Left ventricle myocardium inferior (tissue), 1 donor: Measurements from ENCODE around the gene APOL3. TPM values are rescaled to one million over a fixed set of nuclear protein-coding genes. Genes with fewer than 3 reads are reported as not detected.

Source experiments
- DNase-seq: peaks from one replicate; pipeline ENCODE4 v3.0.0-alpha.2; 2020
- H3K27ac ChIP-seq: fragments of 200-600 bp; replicated peaks from 2 replicates; pipeline ENCODE4 v1.8.0; 2021
- H3K27me3 ChIP-seq: fragments of 200-600 bp; 2 replicates; pipeline ENCODE4 v1.8.0; 2021; ENCODE audit warnings: low read depth
- H3K36me3 ChIP-seq: fragments of 200-600 bp; 2 replicates; pipeline ENCODE4 v1.8.0; 2021
- H3K4me1 ChIP-seq: fragments of 200-600 bp; 2 replicates; pipeline ENCODE4 v1.8.0; 2021
- H3K4me3 ChIP-seq: fragments of 200-600 bp; 2 replicates; pipeline ENCODE4 v1.8.0; 2021; ENCODE audit warnings: mild to moderate bottlenecking, moderate library complexity
- H3K9me3 ChIP-seq: fragments of 200-600 bp; replicated peaks from 2 replicates; pipeline ENCODE4 v1.8.0; 2021
- intact Hi-C: fragments of 100-400 bp; cut with micrococcal nuclease; formaldehyde crosslinking; loops from one replicate; pipeline ENCODE4 v1.11.0; 2022
- total RNA-seq: library from RNA; stranded (reverse); fragmentation: NEBNext Ultra II Directional; extraction: Animal tissue kit (Norgen Biotek cat#: 25700); gene quantifications from one replicate; pipeline ENCODE4 v1.2.1, GENCODE V29; 2021
- TF ChIP-seq, protein P1 (sequence below): fragments of 200-600 bp; IDR thresholded peaks from 2 replicates; pipeline ENCODE4 v1.8.0; 2021; ENCODE audit warnings: antibody characterized with exemption, mild to moderate bottlenecking, borderline replicate concordance
- donor health status: DM: no; HTN: yes; CAD: no; lungs with severe emphysema.

APOL3 gene
- total RNA-seq, 1 donor from 2014 or later = 21.3 TPM

DNA sequence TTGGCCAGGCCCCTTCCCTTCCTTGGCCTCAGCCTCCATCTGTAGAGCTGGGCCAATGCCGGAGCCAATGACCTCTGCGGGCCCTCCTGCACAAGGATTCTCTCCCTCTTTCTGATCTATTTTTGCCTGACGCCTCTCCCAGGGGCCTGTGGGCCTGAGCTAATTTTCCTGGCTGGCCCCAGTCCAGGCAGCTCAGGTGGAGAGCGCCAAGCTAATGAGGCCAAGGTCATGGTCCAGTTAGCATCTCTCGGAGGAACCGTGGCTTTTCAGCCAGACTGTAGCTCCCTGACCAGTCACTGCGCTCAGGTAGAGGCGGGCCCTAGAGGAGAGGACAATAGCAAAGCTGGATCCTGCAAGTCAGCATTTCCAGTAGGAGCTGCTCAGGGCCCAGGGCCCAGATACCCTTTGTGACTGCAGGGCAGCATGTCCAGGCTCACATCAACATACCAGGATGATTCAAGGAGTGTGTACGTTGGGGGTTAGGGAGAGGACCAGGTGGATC is 43.5 kb downstream of the APOL3 start:
- TF ChIP-seq, protein P1, sequence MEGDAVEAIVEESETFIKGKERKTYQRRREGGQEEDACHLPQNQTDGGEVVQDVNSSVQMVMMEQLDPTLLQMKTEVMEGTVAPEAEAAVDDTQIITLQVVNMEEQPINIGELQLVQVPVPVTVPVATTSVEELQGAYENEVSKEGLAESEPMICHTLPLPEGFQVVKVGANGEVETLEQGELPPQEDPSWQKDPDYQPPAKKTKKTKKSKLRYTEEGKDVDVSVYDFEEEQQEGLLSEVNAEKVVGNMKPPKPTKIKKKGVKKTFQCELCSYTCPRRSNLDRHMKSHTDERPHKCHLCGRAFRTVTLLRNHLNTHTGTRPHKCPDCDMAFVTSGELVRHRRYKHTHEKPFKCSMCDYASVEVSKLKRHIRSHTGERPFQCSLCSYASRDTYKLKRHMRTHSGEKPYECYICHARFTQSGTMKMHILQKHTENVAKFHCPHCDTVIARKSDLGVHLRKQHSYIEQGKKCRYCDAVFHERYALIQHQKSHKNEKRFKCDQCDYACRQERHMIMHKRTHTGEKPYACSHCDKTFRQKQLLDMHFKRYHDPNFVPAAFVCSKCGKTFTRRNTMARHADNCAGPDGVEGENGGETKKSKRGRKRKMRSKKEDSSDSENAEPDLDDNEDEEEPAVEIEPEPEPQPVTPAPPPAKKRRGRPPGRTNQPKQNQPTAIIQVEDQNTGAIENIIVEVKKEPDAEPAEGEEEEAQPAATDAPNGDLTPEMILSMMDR = no peak
- Histone ChIP-seq H3K27me3 (no peaks in the 10 kb centered on the region), H3K9me3 (no peaks in the 10 kb centered on the region), H3K4me1 (peaks cover 9% of the 10 kb centered on the region), H3K36me3 (no peaks in the 10 kb centered on the region), H3K27ac (no peak overlapping the region), H3K4me3 (no peak overlapping the region)
- no peak for DNase-seq
- intact Hi-C loops = loop anchor here (5.0 kb wide), 1 partner anchor 185 kb away; no protein-coding TSS in a partner anchor

DNA sequence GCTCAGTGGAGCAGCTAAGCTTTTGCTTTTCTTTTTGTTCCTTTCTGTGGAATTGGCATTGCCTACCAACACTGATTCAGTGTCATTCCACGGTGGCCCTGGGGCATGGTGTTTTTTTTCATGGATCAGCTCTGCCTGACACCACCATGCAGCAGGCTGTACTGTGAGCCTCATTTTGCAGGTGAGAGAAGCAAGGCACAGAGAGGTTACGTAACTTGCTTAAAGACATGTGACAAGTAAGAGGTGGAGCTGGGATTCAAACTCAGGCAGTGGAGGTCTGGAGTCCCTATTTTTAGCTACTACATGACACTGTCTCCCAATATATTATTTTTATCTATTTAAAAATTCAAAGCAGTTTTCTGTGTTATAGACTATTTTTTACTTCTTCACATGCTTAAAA is 44.4 kb downstream of the APOL3 start:
- no peak for DNase-seq
- Histone ChIP-seq H3K4me1 (peaks cover 4% of the 10 kb centered on the region), H3K4me3 (no peak overlapping the region), H3K36me3 (no peaks in the 10 kb centered on the region), H3K9me3 (no peaks in the 10 kb centered on the region), H3K27me3 (no peaks in the 10 kb centered on the region), H3K27ac (no peak overlapping the region)
- intact Hi-C loops = loop anchor here (5.0 kb wide), 1 partner anchor 184 kb away; no protein-coding TSS in a partner anchor
- TF ChIP-seq, protein P1 = no peak

DNA sequence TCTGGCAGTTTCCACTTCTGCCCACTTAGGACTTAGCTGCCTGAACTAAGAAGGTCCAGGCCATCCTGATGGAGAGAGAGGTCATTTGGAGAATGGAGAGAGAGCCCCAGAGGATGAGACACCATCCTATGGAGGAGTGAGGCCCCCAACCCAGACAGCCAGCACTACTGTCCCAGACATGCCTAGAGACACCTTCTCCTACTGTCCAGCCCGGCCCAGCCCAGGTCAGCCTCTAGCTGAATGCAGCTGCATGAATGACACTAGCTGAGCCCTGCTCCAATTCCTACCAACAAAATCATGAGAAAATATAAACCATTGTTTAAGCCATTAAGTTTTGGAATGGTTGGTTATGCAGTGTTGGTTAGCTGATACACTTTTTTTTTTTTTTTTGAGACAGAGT is 47.4 kb downstream of the APOL3 start:
- TF ChIP-seq, protein P1 = no peak
- intact Hi-C loops = no loop called here
- DNase-seq = no peak
- Histone ChIP-seq H3K4me3 (no peak overlapping the region), H3K9me3 (no peaks in the 10 kb centered on the region), H3K27ac (no peak overlapping the region), H3K27me3 (no peaks in the 10 kb centered on the region), H3K4me1 (peaks cover 4% of the 10 kb centered on the region), H3K36me3 (no peaks in the 10 kb centered on the region)

DNA sequence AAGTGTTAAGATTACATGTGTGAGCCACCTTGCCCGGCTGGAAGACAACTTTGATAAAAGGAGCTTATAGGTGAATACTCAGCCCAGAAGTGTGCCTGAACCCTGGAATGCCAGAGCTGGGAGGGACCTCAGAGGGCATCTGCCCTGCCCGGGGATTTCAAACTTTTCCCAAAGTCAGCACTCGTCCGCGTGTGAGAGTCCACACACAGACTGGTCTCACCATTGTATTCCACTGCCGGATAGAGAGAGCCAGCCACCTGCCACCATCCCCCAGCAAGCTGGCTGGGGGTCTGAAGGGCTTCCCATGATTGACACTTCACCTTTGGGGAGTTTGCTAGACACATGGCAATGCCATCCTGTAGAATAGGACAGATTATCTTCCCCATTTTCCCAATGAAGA is 49.2 kb downstream of the APOL3 start:
- H3K27me3 ChIP-seq = no peaks in the 10 kb centered on the region
- H3K4me1 ChIP-seq = peaks cover 6% of the 10 kb centered on the region
- DNase-seq = no peak
- intact Hi-C loops = no loop called here
- TF ChIP-seq, protein P1 = no peak
- no peak overlapping the region for H3K4me3 ChIP-seq
- no peaks in the 10 kb centered on the region for H3K9me3 ChIP-seq
- no peak overlapping the region for H3K27ac ChIP-seq
- no peaks in the 10 kb centered on the region for H3K36me3 ChIP-seq

DNA sequence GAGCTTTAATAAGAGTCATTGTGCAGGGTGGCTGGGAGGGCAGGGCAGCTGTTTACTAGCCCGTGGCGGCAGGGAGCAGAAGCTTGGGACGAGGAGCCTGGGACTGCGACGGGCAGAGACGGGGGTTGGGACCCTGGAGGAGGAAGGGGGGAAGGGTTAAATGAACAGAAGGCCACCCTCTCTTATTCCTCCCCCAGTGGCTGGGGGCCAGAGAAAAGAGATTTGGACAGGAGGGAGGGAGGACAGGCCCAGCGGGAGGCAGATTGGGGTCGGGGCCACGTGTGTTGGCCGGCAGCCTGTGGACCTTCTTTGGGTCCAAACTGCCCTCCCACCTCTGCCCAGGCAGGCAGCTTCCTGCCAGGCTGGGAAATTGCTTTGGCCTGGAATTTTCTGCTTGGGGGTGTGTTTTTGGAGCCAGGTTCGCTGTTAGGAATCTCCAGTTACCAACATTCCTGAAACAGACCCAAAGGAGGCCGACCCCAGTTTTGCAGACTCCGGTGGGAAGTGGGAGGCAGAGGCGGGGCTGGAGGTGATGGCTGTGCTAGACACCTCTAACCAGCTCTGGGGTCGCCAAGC is 50.2 kb downstream of the APOL3 start:
- intact Hi-C loops = no loop called here
- H3K4me1 ChIP-seq = peaks cover 6% of the 10 kb centered on the region
- DNase-seq = no peak
- H3K9me3 ChIP-seq = no peaks in the 10 kb centered on the region
- no peak overlapping the region for H3K27ac ChIP-seq
- no peaks in the 10 kb centered on the region for H3K36me3 ChIP-seq
- TF ChIP-seq, protein P1 = no peak
- no peaks in the 10 kb centered on the region for H3K27me3 ChIP-seq
- H3K4me3 ChIP-seq = no peak overlapping the region
